ENCODE results near the gene LSP1. TPM values are rescaled to one million over a fixed set of nuclear protein-coding genes. Genes with fewer than 3 reads are reported as not detected.

LSP1 gene
- total RNA-seq, 2 experiments from 2014 or later: 42.4 to 42.9 TPM

GRCh38 chr11:1866776-1867175 lies 13.9 kb downstream of the LSP1 start:
- Mint-ChIP-seq H3K27ac (no peak overlapping the region), H3K9me3 (no peaks in the 10 kb centered on the region), H3K4me3 (no peak overlapping the region), H3K36me3 (ENCODE audit: low read depth) (no peaks in the 10 kb centered on the region), H3K27me3 (ENCODE audit: low read depth) (no peaks in the 10 kb centered on the region), H3K4me1 (ENCODE audit: low read depth) (peaks cover 46% of the 10 kb centered on the region)
- DNase-seq: no peak
- intact Hi-C loops (cut with micrococcal nuclease): no loop called here
- CTCF ChIA-PET: interaction anchor here (1.2 kb wide), 1 partner anchor 14 kb away, joined by 3 read pairs; no protein-coding TSS in a partner anchor

- intact Hi-C loops (cut with micrococcal nuclease): no loop called here
- Mint-ChIP-seq H3K9me3 (no peaks in the 10 kb centered on the region), H3K4me1 (ENCODE audit: low read depth) (peaks cover 53% of the 10 kb centered on the region), H3K27me3 (ENCODE audit: low read depth) (no peaks in the 10 kb centered on the region), H3K36me3 (ENCODE audit: low read depth) (no peaks in the 10 kb centered on the region), H3K27ac (no peak overlapping the region), H3K4me3 (no peak overlapping the region)
- CTCF ChIA-PET: interaction anchor here (1.2 kb wide), 1 partner anchor 14 kb away, joined by 3 read pairs; no protein-coding TSS in a partner anchor
- DNase-seq: no peak
Observed at GRCh38 chr11:1867381-1867780, 14.5 kb downstream of the LSP1 start.

- H3K4me3 Mint-ChIP-seq: no peak overlapping the region
- CTCF ChIA-PET: interaction anchor here (2.9 kb wide), 1 partner anchor 14 kb away, joined by 9 read pairs; no protein-coding TSS in a partner anchor
- no peaks in the 10 kb centered on the region for H3K27me3 Mint-ChIP-seq (ENCODE audit: low read depth)
- no peaks in the 10 kb centered on the region for H3K9me3 Mint-ChIP-seq
- peaks cover 58% of the 10 kb centered on the region for H3K4me1 Mint-ChIP-seq (ENCODE audit: low read depth)
- no peaks in the 10 kb centered on the region for H3K36me3 Mint-ChIP-seq (ENCODE audit: low read depth)
- no peak overlapping the region for H3K27ac Mint-ChIP-seq
- intact Hi-C loops (cut with micrococcal nuclease): loop anchor here (2.0 kb wide), 1 partner anchor 15 kb away; the partner anchor contains the start of gene LSP1
- no peak for DNase-seq
Observed at GRCh38 chr11:1868056-1868635, 15.3 kb downstream of the LSP1 start.

GRCh38 chr11:1868636-1869291 lies 15.9 kb downstream of the LSP1 start:
- CTCF ChIA-PET: interaction anchor here (0.6 to 2.9 kb wide), 2 partner anchors 13 to 15 kb away, joined by 3 to 9 read pairs; no protein-coding TSS in a partner anchor
- Mint-ChIP-seq H3K36me3 (ENCODE audit: low read depth) (no peaks in the 10 kb centered on the region), H3K27me3 (ENCODE audit: low read depth) (no peaks in the 10 kb centered on the region), H3K4me1 (ENCODE audit: low read depth) (peaks cover 60% of the 10 kb centered on the region), H3K4me3 (no peak overlapping the region), H3K27ac (no peak overlapping the region), H3K9me3 (no peaks in the 10 kb centered on the region)
- intact Hi-C loops (cut with micrococcal nuclease): loop anchor here (2.0 kb wide), 1 partner anchor 16 kb away; the partner anchor contains the start of gene LSP1
- DNase-seq: no peak

- no peak overlapping the region for H3K27ac Mint-ChIP-seq
- H3K36me3 Mint-ChIP-seq (ENCODE audit: low read depth): no peaks in the 10 kb centered on the region
- H3K4me1 Mint-ChIP-seq (ENCODE audit: low read depth): peaks cover 57% of the 10 kb centered on the region
- H3K9me3 Mint-ChIP-seq: no peaks in the 10 kb centered on the region
- CTCF ChIA-PET: interaction anchor here (0.6 to 2.9 kb wide), 2 partner anchors 12 to 16 kb away, joined by 3 to 9 read pairs; no protein-coding TSS in a partner anchor
- no peak overlapping the region for H3K4me3 Mint-ChIP-seq
- intact Hi-C loops (cut with micrococcal nuclease): loop anchor here (2.0 kb wide), 1 partner anchor 17 kb away; the partner anchor contains the start of gene LSP1
- H3K27me3 Mint-ChIP-seq (ENCODE audit: low read depth): no peaks in the 10 kb centered on the region
- DNase-seq: no peak
Observed at GRCh38 chr11:1869427-1870325, 16.8 kb downstream of the LSP1 start.

GRCh38 chr11:1870326-1870696 lies 17.4 kb downstream of the LSP1 start:
- Mint-ChIP-seq H3K27me3 (ENCODE audit: low read depth) (no peaks in the 10 kb centered on the region), H3K27ac (no peak overlapping the region), H3K4me3 (no peak overlapping the region), H3K9me3 (no peaks in the 10 kb centered on the region), H3K4me1 (ENCODE audit: low read depth) (peaks cover 56% of the 10 kb centered on the region), H3K36me3 (ENCODE audit: low read depth) (no peaks in the 10 kb centered on the region)
- CTCF ChIA-PET: interaction anchor here (0.6 to 2.9 kb wide), 2 partner anchors 12 to 125 kb away, joined by 3 to 9 read pairs; no protein-coding TSS in a partner anchor
- intact Hi-C loops (cut with micrococcal nuclease): no loop called here
- DNase-seq: no peak

- intact Hi-C loops (cut with micrococcal nuclease): no loop called here
- DNase-seq: peak; percentile 35
Observed at GRCh38 chr11:1870721-1871466, 18.0 kb downstream of the LSP1 start.

GRCh38 chr11:1871531-1871930 lies 18.6 kb downstream of the LSP1 start:
- Mint-ChIP-seq H3K9me3 (no peaks in the 10 kb centered on the region), H3K4me1 (ENCODE audit: low read depth) (peaks cover 49% of the 10 kb centered on the region), H3K4me3 (no peak overlapping the region), H3K27me3 (ENCODE audit: low read depth) (no peaks in the 10 kb centered on the region), H3K36me3 (ENCODE audit: low read depth) (no peaks in the 10 kb centered on the region), H3K27ac (no peak overlapping the region)
- DNase-seq: no peak
- CTCF ChIA-PET: no interaction called here
- intact Hi-C loops (cut with micrococcal nuclease): no loop called here

More at GRCh38 chr11:1870721-1871466, 18.0 kb downstream of the LSP1 start:
- CTCF ChIA-PET: interaction anchor here (0.6 to 2.9 kb wide), 2 partner anchors 11 to 124 kb away, joined by 3 to 9 read pairs; no protein-coding TSS in a partner anchor
- Mint-ChIP-seq H3K27me3 (ENCODE audit: low read depth) (no peaks in the 10 kb centered on the region), H3K4me1 (ENCODE audit: low read depth) (peaks cover 52% of the 10 kb centered on the region), H3K36me3 (ENCODE audit: low read depth) (no peaks in the 10 kb centered on the region), H3K27ac (peak overlapping the region; percentile 46), H3K9me3 (no peaks in the 10 kb centered on the region), H3K4me3 (peak overlapping the region; percentile 50)

GRCh38 chr11:1872267-1872985 lies 19.5 kb downstream of the LSP1 start:
- Mint-ChIP-seq H3K36me3 (ENCODE audit: low read depth) (no peaks in the 10 kb centered on the region), H3K9me3 (no peaks in the 10 kb centered on the region), H3K4me1 (ENCODE audit: low read depth) (peaks cover 50% of the 10 kb centered on the region), H3K27ac (no peak overlapping the region), H3K4me3 (no peak overlapping the region), H3K27me3 (ENCODE audit: low read depth) (no peaks in the 10 kb centered on the region)
- no peak for DNase-seq
- CTCF ChIA-PET: interaction anchor here (1.0 kb wide), 1 partner anchor 40 kb away, joined by 3 read pairs; no protein-coding TSS in a partner anchor
- intact Hi-C loops (cut with micrococcal nuclease): no loop called here

- peaks cover 48% of the 10 kb centered on the region for H3K4me1 Mint-ChIP-seq (ENCODE audit: low read depth)
- no peaks in the 10 kb centered on the region for H3K9me3 Mint-ChIP-seq
- no peaks in the 10 kb centered on the region for H3K36me3 Mint-ChIP-seq (ENCODE audit: low read depth)
Observed at GRCh38 chr11:1873048-1873812, 20.3 kb downstream of the LSP1 start.

More at GRCh38 chr11:1873048-1873812, 20.3 kb downstream of the LSP1 start:
- CTCF ChIA-PET: interaction anchor here (1.0 kb wide), 1 partner anchor 41 kb away, joined by 3 read pairs; no protein-coding TSS in a partner anchor
- Mint-ChIP-seq H3K27me3 (ENCODE audit: low read depth) (no peaks in the 10 kb centered on the region), H3K4me3 (no peak overlapping the region), H3K27ac (no peak overlapping the region)
- intact Hi-C loops (cut with micrococcal nuclease): no loop called here
- no peak for DNase-seq

Data from activated naive CD4-positive, alpha-beta T cell treated with anti-CD3 and anti-CD28 coated beads for 36 hours (primary cell).